A673 (cell line): ENCODE measurements around the gene ATP5PD. TPM values are rescaled to one million over a fixed set of nuclear protein-coding genes. Genes with fewer than 3 reads are reported as not detected.

Experiments used
- BruUV-seq: library from RNA; stranded (reverse); fragments of 400-500 nt; replicated peaks from 2 replicates; lab custom pipeline; 2021; lab: Mats Ljungman, UMichigan
- CTCF ChIA-PET: fragments of 300-600 bp; sonication (Branson Sonifier 250); formaldehyde crosslinking; loops from one replicate; lab custom pipeline; 2022; ENCODE audit warnings: antibody characterized with exemption; lab: Charles Lee
- POLR2A ChIA-PET: fragments of 300-600 bp; sonication (Branson Sonifier 250); formaldehyde crosslinking; loops from one replicate; lab custom pipeline; 2022; ENCODE audit warnings: antibody characterized with exemption; ENCODE audit not compliant: low non-redundant PET; lab: Charles Lee
- DNase-seq: peaks from one replicate; pipeline ENCODE4 v3.0.0-alpha.2; 2015; ENCODE audit warnings: low spot score
- H3K27ac ChIP-seq: fragments of 200-600 bp; sonication (generic); 2 replicates; pipeline ENCODE4 v1.5.1; 2016; ENCODE audit warnings: mixed run types, low read depth, mild to moderate bottlenecking, mixed read lengths, antibody characterized with exemption, low read length; ENCODE audit not compliant: poor library complexity, severe bottlenecking
- H3K27me3 ChIP-seq: fragments of 200-600 bp; sonication (generic); replicated peaks from 2 replicates; pipeline ENCODE4 v1.6.1; 2017; ENCODE audit warnings: mixed run types, low read depth, mild to moderate bottlenecking, mixed read lengths, antibody characterized with exemption, low read length; ENCODE audit not compliant: insufficient read depth, poor library complexity
- H3K36me3 ChIP-seq: fragments of 200-600 bp; sonication (generic); 2 replicates; pipeline ENCODE4 v1.6.1; 2016; ENCODE audit warnings: mixed run types, mild to moderate bottlenecking, mixed read lengths, antibody characterized with exemption, low read length; ENCODE audit not compliant: insufficient read depth, poor library complexity, severe bottlenecking
- H3K4me1 ChIP-seq: fragments of 200-600 bp; sonication (generic); 2 replicates; pipeline ENCODE4 v1.6.1; 2017; ENCODE audit warnings: mixed run types, mild to moderate bottlenecking, mixed read lengths, antibody characterized with exemption, low read length; ENCODE audit not compliant: insufficient read depth, poor library complexity, severe bottlenecking
- H3K4me3 ChIP-seq: fragments of 200-600 bp; sonication (generic); 2 replicates; pipeline ENCODE4 v1.5.1; 2016; ENCODE audit warnings: low read depth, mixed run types, mild to moderate bottlenecking, mixed read lengths, low read length; ENCODE audit not compliant: poor library complexity, severe bottlenecking
- H3K9me3 ChIP-seq: fragments of 200-600 bp; sonication (generic); 2 replicates; pipeline ENCODE4 v1.6.1; 2016; ENCODE audit warnings: mixed run types, low read depth, mild to moderate bottlenecking, mixed read lengths, antibody characterized with exemption, low read length; ENCODE audit not compliant: poor library complexity, severe bottlenecking
- EZH2 ChIP-seq: fragments of 200-600 bp; sonication (generic); IDR thresholded peaks from 2 replicates; pipeline ENCODE4 v1.6.1; 2017; ENCODE audit warnings: borderline replicate concordance, low read depth, mild to moderate bottlenecking, mixed read lengths, antibody characterized with exemption, low read length; ENCODE audit not compliant: poor library complexity, severe bottlenecking
- intact Hi-C: fragments of 100-400 bp; cut with micrococcal nuclease; formaldehyde crosslinking; loops from one replicate; pipeline ENCODE4 v1.10.0; 2022; ENCODE audit not compliant: unreplicated experiment
- total RNA-seq: library from RNA; stranded (reverse); gene quantifications from 2 replicates; pipeline ENCODE4 v1.2.3, GENCODE V29; 2021
- TF ChIP-seq, protein P1 (sequence below): fragments of 300-800, 200-600 bp; sonication (generic); conservative IDR thresholded peaks from 2 replicates; pipeline ENCODE4 v1.5.1; 2017; ENCODE audit warnings: low read depth, mild to moderate bottlenecking, antibody characterized with exemption, low read length, moderate library complexity, mixed read lengths

Gene ATP5PD
- total RNA-seq, 1 experiment from 2014 or later = 291 TPM

GRCh38 chr17:75069783-75070182 lies 23.0 kb upstream of the ATP5PD start:
- no peak for DNase-seq
- ChIA-PET CTCF (interaction anchor here (0.6 to 0.9 kb wide), 3 partner anchors 10 to 1468 kb away, joined by 3 to 9 read pairs (median 5); no protein-coding TSS in a partner anchor), POLR2A (no interaction called here)
- BruUV-seq = no TSS peak
- intact Hi-C loops = no loop called here
- TF ChIP-seq, protein P1, sequence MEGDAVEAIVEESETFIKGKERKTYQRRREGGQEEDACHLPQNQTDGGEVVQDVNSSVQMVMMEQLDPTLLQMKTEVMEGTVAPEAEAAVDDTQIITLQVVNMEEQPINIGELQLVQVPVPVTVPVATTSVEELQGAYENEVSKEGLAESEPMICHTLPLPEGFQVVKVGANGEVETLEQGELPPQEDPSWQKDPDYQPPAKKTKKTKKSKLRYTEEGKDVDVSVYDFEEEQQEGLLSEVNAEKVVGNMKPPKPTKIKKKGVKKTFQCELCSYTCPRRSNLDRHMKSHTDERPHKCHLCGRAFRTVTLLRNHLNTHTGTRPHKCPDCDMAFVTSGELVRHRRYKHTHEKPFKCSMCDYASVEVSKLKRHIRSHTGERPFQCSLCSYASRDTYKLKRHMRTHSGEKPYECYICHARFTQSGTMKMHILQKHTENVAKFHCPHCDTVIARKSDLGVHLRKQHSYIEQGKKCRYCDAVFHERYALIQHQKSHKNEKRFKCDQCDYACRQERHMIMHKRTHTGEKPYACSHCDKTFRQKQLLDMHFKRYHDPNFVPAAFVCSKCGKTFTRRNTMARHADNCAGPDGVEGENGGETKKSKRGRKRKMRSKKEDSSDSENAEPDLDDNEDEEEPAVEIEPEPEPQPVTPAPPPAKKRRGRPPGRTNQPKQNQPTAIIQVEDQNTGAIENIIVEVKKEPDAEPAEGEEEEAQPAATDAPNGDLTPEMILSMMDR = peak; percentile 43
- no peak for TF ChIP-seq EZH2
- Histone ChIP-seq H3K9me3 (no peaks in the 10 kb centered on the region), H3K36me3 (no peaks in the 10 kb centered on the region), H3K4me3 (no peak overlapping the region), H3K4me1 (no peaks in the 10 kb centered on the region), H3K27me3 (no peaks in the 10 kb centered on the region), H3K27ac (no peak overlapping the region)

DNA sequence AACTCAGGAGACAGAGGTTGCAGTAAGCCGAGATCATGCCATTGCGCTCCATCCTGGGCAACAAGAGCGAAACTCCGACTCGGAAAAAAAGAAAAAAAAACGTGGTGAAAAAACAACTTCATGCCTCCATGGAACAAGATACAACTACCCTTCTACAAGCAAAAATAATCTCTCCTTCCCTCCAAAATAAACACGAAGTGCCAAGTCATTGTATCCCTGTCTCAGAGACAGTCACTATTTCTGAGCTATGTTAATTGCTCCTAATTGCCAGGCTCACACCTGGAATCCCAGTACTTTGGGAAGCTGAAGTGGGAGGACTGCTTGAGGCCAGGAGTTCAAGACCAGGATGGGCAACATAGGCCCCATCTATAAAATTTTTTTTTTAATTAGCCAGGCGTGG lies 22.0 kb upstream of the ATP5PD start:
- no peaks in the 10 kb centered on the region for H3K9me3 ChIP-seq
- DNase-seq = no peak
- no peaks in the 10 kb centered on the region for H3K4me1 ChIP-seq
- no TSS peak for BruUV-seq
- POLR2A ChIA-PET = no interaction called here
- CTCF ChIA-PET = interaction anchor here (0.7 kb wide), 1 partner anchor 54 kb away, joined by 5 read pairs; no protein-coding TSS in a partner anchor
- H3K4me3 ChIP-seq = no peak overlapping the region
- no peak for TF ChIP-seq EZH2
- TF ChIP-seq, protein P1 = no peak
- no peaks in the 10 kb centered on the region for H3K27me3 ChIP-seq
- H3K27ac ChIP-seq = no peak overlapping the region
- intact Hi-C loops = no loop called here
- peaks cover 5% of the 10 kb centered on the region for H3K36me3 ChIP-seq

- no TSS peak for BruUV-seq
Measured at GRCh38 chr17:75067856-75068255, 21.1 kb upstream of the ATP5PD start.

More at GRCh38 chr17:75067856-75068255, 21.1 kb upstream of the ATP5PD start:
- Histone ChIP-seq H3K27ac (no peak overlapping the region), H3K4me3 (no peak overlapping the region), H3K4me1 (no peaks in the 10 kb centered on the region), H3K9me3 (no peaks in the 10 kb centered on the region), H3K36me3 (peaks cover 10% of the 10 kb centered on the region), H3K27me3 (no peaks in the 10 kb centered on the region)
- ChIA-PET CTCF (no interaction called here), POLR2A (no interaction called here)
- DNase-seq = no peak
- intact Hi-C loops = no loop called here
- TF ChIP-seq, protein P1 = no peak
- no peak for TF ChIP-seq EZH2
